ENCODE results near the gene NPY.

- TF ChIP-seq, protein P1, sequence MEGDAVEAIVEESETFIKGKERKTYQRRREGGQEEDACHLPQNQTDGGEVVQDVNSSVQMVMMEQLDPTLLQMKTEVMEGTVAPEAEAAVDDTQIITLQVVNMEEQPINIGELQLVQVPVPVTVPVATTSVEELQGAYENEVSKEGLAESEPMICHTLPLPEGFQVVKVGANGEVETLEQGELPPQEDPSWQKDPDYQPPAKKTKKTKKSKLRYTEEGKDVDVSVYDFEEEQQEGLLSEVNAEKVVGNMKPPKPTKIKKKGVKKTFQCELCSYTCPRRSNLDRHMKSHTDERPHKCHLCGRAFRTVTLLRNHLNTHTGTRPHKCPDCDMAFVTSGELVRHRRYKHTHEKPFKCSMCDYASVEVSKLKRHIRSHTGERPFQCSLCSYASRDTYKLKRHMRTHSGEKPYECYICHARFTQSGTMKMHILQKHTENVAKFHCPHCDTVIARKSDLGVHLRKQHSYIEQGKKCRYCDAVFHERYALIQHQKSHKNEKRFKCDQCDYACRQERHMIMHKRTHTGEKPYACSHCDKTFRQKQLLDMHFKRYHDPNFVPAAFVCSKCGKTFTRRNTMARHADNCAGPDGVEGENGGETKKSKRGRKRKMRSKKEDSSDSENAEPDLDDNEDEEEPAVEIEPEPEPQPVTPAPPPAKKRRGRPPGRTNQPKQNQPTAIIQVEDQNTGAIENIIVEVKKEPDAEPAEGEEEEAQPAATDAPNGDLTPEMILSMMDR (conservative IDR thresholded peaks at IDR 0.05; ENCODE audit: low read depth, low read length), result no peak
- TF ChIP-seq NFE2L2 (IDR thresholded peaks at IDR 0.05; ENCODE audit: low read depth, low read length) (no peak), MAFK (IDR thresholded peaks at IDR 0.05; ENCODE audit: low read depth, low read length) (no peak), RFX5 (IDR thresholded peaks at IDR 0.05; ENCODE audit: low read depth, low read length) (no peak), RCOR1 (IDR thresholded peaks at IDR 0.05; ENCODE audit: insufficient replicate concordance, low read length) (no peak), POLR2A (IDR thresholded peaks at IDR 0.05; ENCODE audit: low read depth, low read length) (no peak), RAD21 (IDR thresholded peaks at IDR 0.05; ENCODE audit: low read length) (no peak), MXI1 (IDR thresholded peaks at IDR 0.05; ENCODE audit: borderline replicate concordance, low read depth, low read length) (no peak), SMC3 (IDR thresholded peaks at IDR 0.05; ENCODE audit: low read depth, low read length) (no peak), BHLHE40 (IDR thresholded peaks at IDR 0.05; ENCODE audit: low read depth, low read length) (no peak), CEBPB (IDR thresholded peaks at IDR 0.05; ENCODE audit: low read depth, low read length) (no peak)
- TF ChIP-seq, protein P2, sequence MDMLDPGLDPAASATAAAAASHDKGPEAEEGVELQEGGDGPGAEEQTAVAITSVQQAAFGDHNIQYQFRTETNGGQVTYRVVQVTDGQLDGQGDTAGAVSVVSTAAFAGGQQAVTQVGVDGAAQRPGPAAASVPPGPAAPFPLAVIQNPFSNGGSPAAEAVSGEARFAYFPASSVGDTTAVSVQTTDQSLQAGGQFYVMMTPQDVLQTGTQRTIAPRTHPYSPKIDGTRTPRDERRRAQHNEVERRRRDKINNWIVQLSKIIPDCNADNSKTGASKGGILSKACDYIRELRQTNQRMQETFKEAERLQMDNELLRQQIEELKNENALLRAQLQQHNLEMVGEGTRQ (IDR thresholded peaks at IDR 0.05; ENCODE audit: low read depth, low read length), result no peak
Observed at GRCh38 chr7:24283897-24284698, at the start of gene NPY.

Measured in IMR-90 (cell line).